OCI-LY1 (cell line): Measurements from ENCODE around the gene PAM.

Experiments
- H2AFZ ChIP-seq: fragments of 200-600 bp; sonication (generic), shearing (Covaris generic); 2 replicates; pipeline ENCODE4 v1.6.0; 2014; ENCODE audit warnings: antibody characterized with exemption, mild to moderate bottlenecking, low read length
- H3F3A ChIP-seq: fragments of 200-600 bp; sonication (generic), shearing (Covaris generic); 2 replicates; pipeline ENCODE4 v1.6.0; 2014; ENCODE audit warnings: mild to moderate bottlenecking, antibody characterized with exemption, low read length, moderate library complexity; ENCODE audit not compliant: insufficient read depth
- H3K27ac ChIP-seq: fragments of 200-600 bp; sonication (generic); 2 replicates; pipeline ENCODE4 v1.5.1; 2014; ENCODE audit warnings: low read length, mixed run types, mild to moderate bottlenecking, low read depth; ENCODE audit not compliant: poor library complexity, severe bottlenecking
- H3K27me3 ChIP-seq: fragments of 200-600 bp; sonication (generic); 2 replicates; pipeline ENCODE4 v1.6.0; 2014; ENCODE audit warnings: antibody characterized with exemption, mild to moderate bottlenecking, low read length, moderate library complexity; ENCODE audit not compliant: insufficient read depth
- H3K36me3 ChIP-seq: fragments of 200-600 bp; sonication (generic); 2 replicates; pipeline ENCODE4 v1.6.1; 2014; ENCODE audit warnings: mild to moderate bottlenecking, antibody characterized with exemption, low read length, moderate library complexity, mixed read lengths; ENCODE audit not compliant: insufficient read depth
- H3K4me1 ChIP-seq: fragments of 200-600 bp; sonication (generic); 2 replicates; pipeline ENCODE4 v1.5.1; 2014; ENCODE audit warnings: mild to moderate bottlenecking, low read length, moderate library complexity; ENCODE audit not compliant: insufficient read depth, severe bottlenecking
- H3K4me2 ChIP-seq: fragments of 200-600 bp; sonication (generic), shearing (Covaris generic); 2 replicates; pipeline ENCODE4 v1.6.1; 2014; ENCODE audit warnings: low read length
- H3K4me3 ChIP-seq: fragments of 200-600 bp; sonication (generic); 2 replicates; pipeline ENCODE4 v1.5.1; 2014; ENCODE audit warnings: low read length, low read depth, mild to moderate bottlenecking, mixed read lengths; ENCODE audit not compliant: poor library complexity, severe bottlenecking
- H3K79me2 ChIP-seq: fragments of 200-600 bp; shearing (Covaris generic); 2 replicates; pipeline ENCODE4 v1.6.1; 2016; ENCODE audit warnings: mixed run types, low read length, mixed read lengths; ENCODE audit not compliant: insufficient read depth
- H3K9ac ChIP-seq: fragments of 200-600 bp; sonication (generic), shearing (Covaris generic); 2 replicates; pipeline ENCODE4 v1.6.1; 2014; ENCODE audit warnings: mild to moderate bottlenecking, low read length, mixed read lengths
- H3K9me2 ChIP-seq: fragments of 200-600 bp; sonication (generic), shearing (Covaris generic); 2 replicates; pipeline ENCODE4 v1.6.1; 2014; ENCODE audit warnings: low read depth, mild to moderate bottlenecking, low read length, mixed read lengths
- H3K9me3 ChIP-seq: fragments of 200-600 bp; shearing (Covaris generic); 2 replicates; pipeline ENCODE4 v1.6.1; 2014; ENCODE audit warnings: low read length, mixed read lengths
- H4K20me1 ChIP-seq: fragments of 200-600 bp; sonication (generic), shearing (Covaris generic); 2 replicates; pipeline ENCODE4 v1.6.0; 2016; ENCODE audit warnings: mild to moderate bottlenecking, low read length; ENCODE audit not compliant: insufficient read depth
- EZH2 ChIP-seq: fragments of 200-600 bp; sonication (generic), shearing (Covaris generic); IDR thresholded peaks from 2 replicates; pipeline ENCODE4 v1.8.0; 2017; ENCODE audit warnings: borderline replicate concordance, mixed run types, mild to moderate bottlenecking, antibody characterized with exemption, low read length, moderate library complexity, mixed read lengths
- TF ChIP-seq, protein P1 (sequence below): fragments of 200-600 bp; sonication (generic), shearing (Covaris generic); IDR thresholded peaks from 2 replicates; pipeline ENCODE4 v1.5.1; 2017; ENCODE audit warnings: mild to moderate bottlenecking, antibody characterized with exemption, low read length, moderate library complexity, mixed read lengths

The PAM gene

GRCh38 chr5:103027267-103027666, 272.2 kb downstream of the PAM start:
- no peak overlapping the region for H3K4me3 ChIP-seq
- H3K27me3 ChIP-seq: no peaks in the 10 kb centered on the region
- no peak overlapping the region for H2AFZ ChIP-seq
- no peaks in the 10 kb centered on the region for H3K36me3 ChIP-seq
- H3K4me2 ChIP-seq: no peak overlapping the region
- no peaks in the 10 kb centered on the region for H3K9me2 ChIP-seq
- no peaks in the 10 kb centered on the region for H4K20me1 ChIP-seq
- H3K9ac ChIP-seq: no peak overlapping the region
- no peaks in the 10 kb centered on the region for H3K9me3 ChIP-seq
- no peaks in the 10 kb centered on the region for H3K4me1 ChIP-seq
- no peaks in the 10 kb centered on the region for H3F3A ChIP-seq
- TF ChIP-seq, protein P1, sequence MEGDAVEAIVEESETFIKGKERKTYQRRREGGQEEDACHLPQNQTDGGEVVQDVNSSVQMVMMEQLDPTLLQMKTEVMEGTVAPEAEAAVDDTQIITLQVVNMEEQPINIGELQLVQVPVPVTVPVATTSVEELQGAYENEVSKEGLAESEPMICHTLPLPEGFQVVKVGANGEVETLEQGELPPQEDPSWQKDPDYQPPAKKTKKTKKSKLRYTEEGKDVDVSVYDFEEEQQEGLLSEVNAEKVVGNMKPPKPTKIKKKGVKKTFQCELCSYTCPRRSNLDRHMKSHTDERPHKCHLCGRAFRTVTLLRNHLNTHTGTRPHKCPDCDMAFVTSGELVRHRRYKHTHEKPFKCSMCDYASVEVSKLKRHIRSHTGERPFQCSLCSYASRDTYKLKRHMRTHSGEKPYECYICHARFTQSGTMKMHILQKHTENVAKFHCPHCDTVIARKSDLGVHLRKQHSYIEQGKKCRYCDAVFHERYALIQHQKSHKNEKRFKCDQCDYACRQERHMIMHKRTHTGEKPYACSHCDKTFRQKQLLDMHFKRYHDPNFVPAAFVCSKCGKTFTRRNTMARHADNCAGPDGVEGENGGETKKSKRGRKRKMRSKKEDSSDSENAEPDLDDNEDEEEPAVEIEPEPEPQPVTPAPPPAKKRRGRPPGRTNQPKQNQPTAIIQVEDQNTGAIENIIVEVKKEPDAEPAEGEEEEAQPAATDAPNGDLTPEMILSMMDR: no peak
- no peak for TF ChIP-seq EZH2
- H3K27ac ChIP-seq: no peak overlapping the region
- H3K79me2 ChIP-seq: no peaks in the 10 kb centered on the region

- H2AFZ ChIP-seq: no peak overlapping the region
- H3K79me2 ChIP-seq: no peaks in the 10 kb centered on the region
- no peaks in the 10 kb centered on the region for H3K9me2 ChIP-seq
- no peaks in the 10 kb centered on the region for H3F3A ChIP-seq
- no peak overlapping the region for H3K27ac ChIP-seq
- H3K36me3 ChIP-seq: no peaks in the 10 kb centered on the region
- H3K9ac ChIP-seq: no peak overlapping the region
- no peak overlapping the region for H3K4me2 ChIP-seq
- no peaks in the 10 kb centered on the region for H3K9me3 ChIP-seq
- H3K4me1 ChIP-seq: no peaks in the 10 kb centered on the region
- no peak overlapping the region for H3K4me3 ChIP-seq
- no peaks in the 10 kb centered on the region for H3K27me3 ChIP-seq
- TF ChIP-seq, protein P1: peak; percentile 21; the same call in 1 of the 2 replicates
- TF ChIP-seq EZH2: no peak
- no peaks in the 10 kb centered on the region for H4K20me1 ChIP-seq
Measured at GRCh38 chr5:103031607-103032006, 276.5 kb downstream of the PAM start.

DNA sequence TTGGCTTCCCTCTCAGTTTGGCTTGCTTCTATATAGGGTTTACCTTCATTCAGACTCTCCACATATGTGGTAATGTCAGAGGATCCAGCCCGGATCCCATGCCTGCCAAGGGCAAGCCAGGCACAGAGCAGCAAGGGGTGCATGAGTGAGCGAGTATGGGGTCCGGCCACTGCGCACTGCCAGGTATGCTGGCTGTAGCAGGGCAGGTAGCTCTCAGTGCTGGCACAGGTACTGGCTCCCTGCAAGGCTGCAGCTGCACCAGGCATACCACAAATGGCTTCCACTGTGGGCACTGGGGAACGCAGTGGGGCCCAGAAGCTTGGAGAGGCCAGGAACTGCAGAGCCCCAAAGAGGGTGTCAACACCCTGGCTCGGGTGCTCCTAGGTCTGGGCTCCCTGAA, 278.6 kb downstream of the PAM start:
- Histone ChIP-seq H3K4me2 (no peak overlapping the region), H2AFZ (no peak overlapping the region), H3K9me3 (no peaks in the 10 kb centered on the region), H3K27me3 (no peaks in the 10 kb centered on the region), H3K36me3 (no peaks in the 10 kb centered on the region), H3F3A (no peaks in the 10 kb centered on the region), H3K79me2 (no peaks in the 10 kb centered on the region), H3K9me2 (no peaks in the 10 kb centered on the region), H3K4me3 (no peak overlapping the region), H3K4me1 (no peaks in the 10 kb centered on the region), H3K9ac (no peak overlapping the region), H3K27ac (no peak overlapping the region), H4K20me1 (no peaks in the 10 kb centered on the region)
- no peak for TF ChIP-seq EZH2
- TF ChIP-seq, protein P1: no peak
